ENCODE measurements around the gene MFAP3L.

Gene MFAP3L

GRCh38 chr4:170022211-170022610, 4.0 kb downstream of the MFAP3L start:
- no peak for DNase-seq (ENCODE audit: low read depth, low spot score)

DNA sequence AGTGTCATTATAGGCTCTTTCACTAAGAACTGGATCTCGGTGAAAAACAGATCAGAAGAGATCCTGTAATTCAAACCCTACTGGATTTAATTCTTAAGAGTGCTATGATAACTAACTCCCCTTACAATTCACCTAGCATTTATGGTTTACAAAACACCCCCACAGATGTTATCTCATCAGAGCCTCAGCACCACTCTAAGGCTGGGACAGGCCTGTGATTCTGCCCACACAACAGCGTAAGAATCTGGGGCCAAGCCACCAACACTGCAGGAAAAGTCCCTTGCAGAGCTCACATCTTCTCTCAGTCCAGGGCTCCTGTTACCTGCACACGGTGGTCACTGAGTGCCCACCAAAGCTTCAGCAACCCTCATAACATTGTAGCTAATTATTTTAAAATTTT, 8.9 kb downstream of the MFAP3L start:
- DNase-seq (ENCODE audit: low read depth, low spot score), result no peak

DNA sequence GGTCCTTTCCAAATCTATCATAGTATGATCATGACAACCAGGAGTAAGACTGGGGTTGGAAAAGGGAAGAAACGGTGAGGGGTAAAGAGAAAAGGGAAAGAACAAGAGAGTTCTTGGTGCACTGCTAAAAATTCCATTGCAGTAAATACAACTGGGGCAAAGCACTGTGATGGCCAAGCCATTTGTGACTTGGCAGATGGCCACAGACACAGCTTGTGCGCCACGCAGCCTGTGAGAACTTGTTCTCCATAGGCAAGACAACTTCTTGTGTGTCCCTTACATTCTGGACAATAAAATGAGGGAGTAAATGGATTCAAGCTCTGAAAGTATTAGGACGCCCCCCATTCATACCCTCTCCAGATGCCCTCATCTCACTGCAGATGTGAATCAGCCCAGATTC, 10.9 kb downstream of the MFAP3L start:
- no peak for DNase-seq (ENCODE audit: low read depth, low spot score)

- no peak for DNase-seq (ENCODE audit: low read depth, low spot score)
Observed at GRCh38 chr4:170014359-170015011, 11.7 kb downstream of the MFAP3L start.

DNA sequence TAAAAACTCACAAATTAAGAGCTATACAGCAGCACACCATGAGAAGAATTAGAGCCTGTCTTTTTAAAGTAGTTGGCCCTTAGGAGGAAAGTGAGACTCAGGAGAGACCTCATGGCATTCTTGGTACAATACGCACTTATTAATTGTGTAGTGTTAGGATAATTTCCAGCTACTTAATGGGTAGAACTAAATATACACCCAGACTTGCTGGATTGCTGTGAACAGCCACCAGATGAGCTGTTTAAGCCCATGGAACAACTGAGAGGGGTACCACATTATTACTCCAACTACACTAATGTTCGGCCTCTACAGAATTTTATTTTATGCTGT, 13.6 kb downstream of the MFAP3L start:
- DNase-seq (ENCODE audit: low read depth, low spot score), result no peak

GRCh38 chr4:170011921-170012628, 14.1 kb downstream of the MFAP3L start:
- no peak for DNase-seq (ENCODE audit: low read depth, low spot score)

- no peak for DNase-seq (ENCODE audit: low read depth, low spot score)
Observed at GRCh38 chr4:170009291-170009690, 16.9 kb downstream of the MFAP3L start.

DNA sequence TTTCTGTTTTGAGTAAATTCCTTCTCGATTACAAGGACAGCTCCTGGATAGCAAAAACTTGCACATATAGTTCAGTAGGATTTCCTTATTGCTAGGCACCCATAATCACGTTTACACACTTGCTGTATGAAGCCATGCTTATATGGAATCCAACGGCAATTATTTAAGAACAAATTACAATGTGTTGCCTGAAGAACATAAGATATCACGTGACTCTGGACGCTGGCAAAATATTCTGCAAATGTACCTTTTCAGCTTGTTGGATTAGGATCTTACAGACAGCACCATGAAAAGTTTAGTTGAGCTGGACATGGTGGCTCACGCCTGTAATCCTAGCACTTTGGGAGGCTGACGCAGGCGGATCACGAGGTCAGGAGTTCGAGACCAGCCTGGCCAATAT, 17.4 kb downstream of the MFAP3L start:
- no peak for DNase-seq (ENCODE audit: low read depth, low spot score)

- no peak for DNase-seq (ENCODE audit: low read depth, low spot score)
Observed at GRCh38 chr4:170008371-170008770, 17.8 kb downstream of the MFAP3L start.

DNA sequence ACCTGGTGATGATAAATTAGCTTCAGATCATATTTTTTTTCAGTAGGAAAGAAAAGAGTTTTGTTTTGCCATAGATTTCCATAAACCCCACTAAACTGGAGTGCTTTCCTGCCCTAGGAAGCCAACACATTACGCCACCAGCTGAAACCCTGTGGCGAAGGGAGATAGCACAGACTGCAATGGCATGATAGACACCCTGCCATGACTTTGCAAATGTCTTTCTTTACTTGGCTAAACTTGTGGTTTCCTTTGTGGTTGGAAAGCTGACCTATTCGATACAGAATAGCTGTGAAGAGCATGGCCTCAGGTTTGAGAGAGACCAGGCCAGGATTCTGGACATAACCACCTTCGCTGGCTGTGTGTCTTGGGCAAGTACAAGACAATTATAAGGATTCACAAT, 19.1 kb downstream of the MFAP3L start:
- DNase-seq (ENCODE audit: low read depth, low spot score), result no peak

- no peak for DNase-seq (ENCODE audit: low read depth, low spot score)
Observed at GRCh38 chr4:170005472-170005871, 20.7 kb downstream of the MFAP3L start.

GRCh38 chr4:170004651-170005295, 21.4 kb downstream of the MFAP3L start:
- DNase-seq (ENCODE audit: low read depth, low spot score), result no peak

GRCh38 chr4:170003071-170004070, 22.8 kb downstream of the MFAP3L start:
- no peak for DNase-seq (ENCODE audit: low read depth, low spot score)

GRCh38 chr4:170001745-170002267, 24.4 kb downstream of the MFAP3L start:
- DNase-seq (ENCODE audit: low read depth, low spot score), result no peak

DNA sequence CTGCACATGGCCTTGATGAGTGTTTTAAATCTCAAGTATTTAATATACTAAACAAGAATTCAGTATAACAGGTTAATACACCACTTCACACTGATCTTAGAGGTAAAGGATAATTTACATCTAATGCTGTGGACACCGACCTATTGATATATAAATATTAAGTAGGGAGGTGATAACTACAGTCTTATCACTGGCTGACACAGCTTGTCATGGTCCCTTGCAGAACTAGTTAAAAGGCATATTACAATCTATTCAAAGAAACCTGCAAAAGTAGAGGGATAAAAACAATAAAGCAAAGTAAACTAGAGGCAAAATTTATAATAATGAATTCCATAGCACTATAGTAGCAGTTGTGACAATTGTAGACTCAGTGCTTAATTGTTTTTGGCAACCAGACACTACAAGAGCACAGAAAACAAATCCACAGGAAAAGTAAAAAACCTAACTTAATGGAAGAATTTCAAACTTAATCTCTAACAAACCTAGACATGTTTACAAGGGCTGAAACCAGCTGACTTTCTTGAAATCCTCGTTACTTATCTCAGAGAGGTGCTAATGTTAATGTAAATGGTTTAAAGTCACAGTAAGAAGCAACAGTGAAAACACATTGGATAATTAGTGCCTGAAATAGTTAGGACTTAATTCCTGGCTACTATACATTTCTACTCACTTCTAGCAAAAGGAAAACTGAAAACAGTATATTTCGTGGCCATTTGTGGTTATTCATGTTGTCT, 25.0 kb downstream of the MFAP3L start:
- DNase-seq (ENCODE audit: low read depth, low spot score), result no peak

DNA sequence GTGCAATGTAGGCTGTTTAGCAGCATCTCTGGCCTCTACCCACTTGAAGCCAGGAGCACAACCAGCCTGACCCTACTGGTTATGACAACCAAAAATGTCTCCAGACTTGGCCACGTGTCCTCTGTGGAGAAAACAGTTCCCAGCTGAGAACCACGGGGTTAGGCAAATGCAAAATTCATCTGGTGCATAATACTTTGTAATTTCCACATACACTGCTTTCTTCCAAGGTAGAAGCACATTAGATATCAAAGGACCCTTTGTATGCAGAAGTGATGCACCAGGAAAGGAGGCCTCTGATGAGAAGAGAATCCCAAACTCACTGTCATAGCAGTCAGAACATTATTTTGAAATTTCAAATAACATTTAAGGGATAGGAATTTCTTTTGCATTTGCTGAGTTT, 26.3 kb downstream of the MFAP3L start:
- no peak for DNase-seq (ENCODE audit: low read depth, low spot score)

GRCh38 chr4:169998981-169999380, 27.2 kb downstream of the MFAP3L start:
- DNase-seq (ENCODE audit: low read depth, low spot score), result no peak

DNA sequence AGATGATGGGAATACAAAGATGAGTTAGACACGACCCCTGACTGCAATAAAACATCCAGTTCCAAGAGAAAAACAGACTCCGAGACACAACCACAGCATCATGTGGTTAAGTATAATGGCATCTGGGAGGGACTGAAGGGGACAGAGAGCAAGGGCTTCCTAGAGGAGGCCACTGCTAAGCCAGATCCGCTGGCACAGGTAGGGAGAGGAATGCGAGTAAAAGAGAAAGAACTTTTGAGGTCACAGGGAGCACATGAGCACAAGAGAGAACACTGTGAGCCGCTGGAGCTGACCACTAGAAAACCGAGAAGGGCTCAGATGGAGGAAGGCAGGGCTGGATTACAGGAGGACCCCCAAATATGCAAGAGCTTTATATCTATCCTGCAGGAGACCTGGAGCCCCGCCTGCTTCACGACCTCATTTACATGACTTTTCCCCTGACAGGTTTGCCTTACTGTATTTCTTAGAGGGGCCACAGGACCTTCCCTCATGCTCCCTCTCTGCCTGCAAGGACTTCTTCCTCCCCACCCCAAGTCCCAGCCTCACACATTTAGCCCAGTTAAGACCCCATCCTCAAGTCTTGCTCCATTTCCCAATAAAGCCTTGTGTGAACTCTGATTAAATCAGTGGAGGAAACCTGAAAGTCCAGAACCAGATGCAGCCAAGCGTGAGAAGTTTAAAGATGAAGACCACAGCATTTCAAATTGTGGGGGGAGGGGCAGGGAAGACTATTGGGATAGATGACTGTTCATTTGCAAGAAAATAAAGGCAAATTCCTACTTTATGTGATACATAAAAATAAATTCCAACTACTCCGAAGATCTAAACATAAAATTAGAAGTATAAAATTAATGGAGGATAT, 29.6 kb downstream of the MFAP3L start:
- DNase-seq (ENCODE audit: low read depth, low spot score), result no peak

GRCh38 chr4:169993531-169993930, 32.7 kb downstream of the MFAP3L start:
- no peak for DNase-seq (ENCODE audit: low read depth, low spot score)

DNA sequence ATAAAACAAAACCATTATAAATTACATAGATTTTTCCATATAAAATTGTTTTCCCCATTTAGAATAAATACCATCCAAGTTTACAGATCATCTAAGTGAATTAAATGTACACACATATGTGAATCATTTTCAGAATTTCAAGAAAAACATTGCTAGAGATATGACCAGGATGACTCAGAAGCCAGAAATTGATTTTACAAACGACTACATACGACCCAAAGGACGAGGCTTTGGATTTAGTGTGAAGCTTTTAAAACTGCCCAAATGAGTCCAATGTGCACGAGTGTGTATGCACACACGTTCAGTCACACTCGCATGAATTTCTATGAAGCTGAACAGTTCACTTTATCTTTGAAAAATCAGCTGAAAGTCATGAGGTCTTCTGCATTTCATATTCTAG, 37.9 kb downstream of the MFAP3L start:
- no peak for DNase-seq (ENCODE audit: low read depth, low spot score)
